RPMI7951 (cell line): ENCODE data around the gene MUC20. TPM values are rescaled to one million over a fixed set of nuclear protein-coding genes. Genes with fewer than 3 reads are reported as not detected.
"Not testable (repeated sequence)": the region's sequence is repeated elsewhere in the genome, so short reads cannot be mapped to it uniquely, and the experiment has no call there.

ENCODE experiments used
- DNase-seq: peaks from one replicate; pipeline ENCODE4 v3.0.0-alpha.2; 2012; ENCODE audit warnings: low read depth
- total RNA-seq: library from RNA; depleted of rRNA; stranded (reverse); fragments of >200 nt; shearing (Covaris generic); gene quantifications from 2 replicates; pipeline ENCODE4 v1.2.3, GENCODE V29; 2014

MUC20 gene
- total RNA-seq, 1 experiment from 2014 or later: not detected

DNA sequence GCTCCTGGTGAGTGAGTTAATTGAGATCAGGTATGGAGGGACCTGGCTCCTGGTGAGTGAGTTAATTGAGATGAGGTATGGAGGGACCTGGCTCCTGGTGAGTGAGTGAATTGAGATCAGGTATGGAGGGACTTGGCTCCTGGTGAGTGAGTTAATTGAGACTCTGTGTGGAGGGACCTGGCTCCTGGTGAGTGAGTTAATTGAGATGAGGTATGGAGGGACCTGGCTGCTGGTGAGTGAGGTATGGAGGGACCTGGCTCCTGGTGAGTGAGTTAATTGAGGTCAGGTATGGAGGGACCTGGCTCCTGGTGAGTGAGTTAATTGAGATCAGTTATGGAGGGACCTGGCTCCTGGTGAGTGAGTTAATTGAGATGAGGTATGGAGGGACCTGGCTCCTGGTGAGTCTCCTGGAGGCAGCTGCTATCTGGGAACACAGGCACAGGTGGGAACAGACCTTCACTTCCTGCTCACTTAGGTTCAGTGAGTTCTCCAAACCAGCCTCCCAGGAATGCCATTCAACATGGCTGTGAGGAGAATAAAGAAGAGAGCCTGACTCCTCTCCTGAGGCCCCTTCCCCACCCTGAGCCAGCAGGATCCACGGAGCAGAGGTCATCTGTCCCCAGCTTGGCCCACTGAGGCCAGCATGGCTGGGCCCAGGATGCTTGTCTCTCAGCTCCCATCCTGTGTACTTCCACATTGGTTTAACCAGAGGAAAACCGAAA, 9.5 kb upstream of the MUC20 start:
- DNase-seq: not testable (repeated sequence)

DNA sequence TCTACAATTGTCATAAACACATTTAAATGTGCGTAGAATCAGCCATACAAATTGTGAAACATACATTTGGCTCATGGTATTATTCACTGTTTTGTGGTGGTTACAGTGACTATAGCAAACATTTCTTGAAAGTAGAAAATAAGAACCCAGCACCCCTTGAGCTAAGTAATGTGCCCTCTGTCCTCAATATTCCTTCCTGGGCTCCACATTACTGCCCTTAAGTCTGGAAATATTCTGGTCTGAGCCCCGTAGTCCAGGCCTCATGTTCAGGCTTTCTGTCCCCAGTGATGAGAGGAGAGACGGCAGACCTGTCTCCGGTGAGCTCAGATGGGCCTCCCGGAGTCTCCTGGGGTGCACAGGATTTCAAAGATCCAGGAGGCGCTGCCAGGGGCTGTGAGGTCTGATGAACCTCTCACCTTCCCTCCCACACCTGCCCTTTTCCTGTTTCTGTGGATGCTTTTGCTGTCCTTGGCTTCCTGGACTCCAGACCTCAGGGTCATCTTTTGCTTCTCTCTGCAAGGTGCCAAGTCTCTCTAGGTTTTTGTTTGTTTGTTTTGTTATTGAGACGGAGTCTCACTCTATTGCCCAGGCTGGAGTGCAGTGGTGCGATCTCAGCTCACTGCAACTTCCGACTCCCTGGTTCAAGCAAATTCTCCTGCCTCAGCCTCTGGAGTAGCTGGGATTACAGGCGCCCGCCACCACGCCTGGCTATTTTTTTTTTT, 8.8 kb upstream of the MUC20 start:
- DNase-seq: no peak

DNA sequence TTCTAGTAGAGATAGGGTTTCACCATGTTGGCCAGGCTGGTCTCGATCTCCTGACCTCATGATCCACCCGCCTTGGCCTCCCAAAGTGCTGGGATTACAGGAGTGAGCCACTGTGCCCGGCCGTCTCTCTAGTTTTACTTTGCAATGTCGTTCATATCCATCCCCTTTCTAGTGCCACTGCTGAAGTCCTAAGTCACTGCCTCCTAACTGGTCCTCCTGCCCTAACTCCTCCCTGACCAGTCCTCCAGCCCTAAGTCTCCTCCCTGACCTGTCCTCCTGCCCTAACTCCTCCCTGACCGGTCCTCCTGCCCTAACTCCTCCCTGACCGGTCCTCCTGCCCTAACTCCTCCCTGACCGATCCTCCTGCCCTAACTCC, 8.3 kb upstream of the MUC20 start:
- not testable (repeated sequence) for DNase-seq

- DNase-seq: not testable (repeated sequence)
These were observed 7.6 kb upstream of the MUC20 start for GRCh38 chr3:195713150-195713549.

GRCh38 chr3:195714380-195715011, 6.3 kb upstream of the MUC20 start:
- no peak for DNase-seq

GRCh38 chr3:195715134-195715533, 5.6 kb upstream of the MUC20 start:
- no peak for DNase-seq

DNA sequence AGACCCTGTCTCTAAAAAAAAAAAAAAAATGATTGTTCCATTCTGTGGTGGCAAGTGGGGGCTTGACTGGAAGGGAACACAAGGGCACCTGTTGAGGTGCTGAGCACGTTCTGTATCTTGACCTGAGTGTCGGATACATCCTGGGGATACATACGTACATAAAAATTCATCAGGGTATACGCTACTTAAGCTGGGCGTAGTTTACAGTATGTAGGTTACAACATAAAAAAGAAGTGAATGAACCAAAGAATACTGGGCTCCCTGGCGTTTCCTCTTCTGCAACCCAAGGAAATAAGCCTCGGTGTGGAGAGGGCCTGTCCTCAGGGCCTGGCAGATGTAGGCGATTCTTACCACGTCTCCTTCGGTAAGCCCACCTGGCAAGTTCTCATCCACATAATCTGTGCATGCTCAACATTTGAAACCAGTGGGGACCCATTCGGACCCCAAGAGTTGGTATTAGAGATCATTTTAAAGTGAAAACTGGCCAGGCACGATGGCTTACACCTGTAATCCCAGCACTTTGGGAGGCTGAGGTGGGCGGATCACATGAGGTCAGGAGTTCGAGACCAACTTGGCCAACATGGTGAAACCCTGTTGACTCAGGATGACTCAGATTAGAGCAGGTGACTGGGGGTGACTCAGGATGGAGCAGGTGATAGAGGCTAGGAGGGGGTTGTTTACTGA, 5.1 kb upstream of the MUC20 start:
- DNase-seq: no peak

- no peak for DNase-seq
These were observed 3.4 kb upstream of the MUC20 start for GRCh38 chr3:195717416-195717815.

- no peak for DNase-seq
These were observed 2.8 kb upstream of the MUC20 start for GRCh38 chr3:195717852-195718476.

DNA sequence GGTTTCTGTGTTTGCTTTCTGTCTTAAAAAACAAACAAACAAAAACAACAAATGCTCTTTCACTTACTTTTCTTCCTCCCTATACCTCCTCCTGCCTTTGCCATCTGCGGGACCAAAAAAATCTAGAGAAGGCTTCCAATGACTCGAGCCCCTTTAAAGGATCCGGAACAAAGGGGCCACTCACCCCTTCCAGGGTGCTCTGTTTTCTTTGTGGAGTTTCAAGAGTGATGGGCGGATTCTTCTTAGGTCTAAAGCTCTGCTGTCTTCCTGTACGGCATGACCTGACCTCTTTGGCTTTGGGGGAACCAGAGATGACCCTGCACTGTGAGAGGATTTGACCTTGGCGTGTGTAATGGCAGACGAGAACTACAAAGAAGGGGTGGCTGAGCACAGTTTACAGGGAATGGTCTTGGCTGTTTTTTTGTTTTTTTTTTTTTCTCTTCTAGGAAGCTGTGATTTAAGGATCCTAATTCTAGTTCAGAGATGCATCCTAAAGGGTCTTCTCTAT, 2.2 kb upstream of the MUC20 start:
- no peak for DNase-seq

DNA sequence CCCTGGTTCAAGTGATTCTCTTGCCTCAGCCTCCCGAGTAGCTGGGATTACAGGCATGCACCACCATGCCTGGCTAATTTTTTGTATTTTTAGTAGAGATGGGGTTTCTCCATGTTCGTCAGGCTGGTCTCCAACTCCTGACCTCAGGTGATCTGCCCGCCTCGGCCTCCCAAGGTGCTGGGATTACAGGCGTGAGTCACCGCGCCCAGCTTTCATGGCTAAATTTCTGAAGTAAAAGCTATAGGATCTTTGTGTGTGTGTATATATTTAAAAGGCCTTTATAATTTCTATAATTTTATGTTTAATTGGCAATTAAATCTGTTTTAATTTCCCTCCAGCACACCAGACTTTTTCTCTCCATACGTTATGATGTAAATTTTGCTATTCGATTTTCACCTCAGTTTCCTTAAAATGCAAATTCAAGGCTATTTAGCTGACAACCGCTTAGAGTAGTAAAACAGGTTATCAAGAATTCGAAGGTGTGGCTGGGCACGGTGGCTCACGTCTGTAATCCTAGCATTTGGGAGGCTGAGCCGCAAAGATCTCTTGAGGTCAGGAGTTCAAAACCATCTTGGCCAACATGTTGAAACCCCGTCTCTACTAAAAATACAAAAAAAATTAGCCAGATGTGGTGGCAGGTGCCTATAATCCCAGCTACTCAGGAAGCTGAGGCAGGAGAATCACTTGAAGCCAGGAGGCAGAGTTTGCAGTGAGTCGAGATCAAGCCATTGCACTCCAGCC, 1.1 kb upstream of the MUC20 start:
- DNase-seq: not testable (repeated sequence)

DNA sequence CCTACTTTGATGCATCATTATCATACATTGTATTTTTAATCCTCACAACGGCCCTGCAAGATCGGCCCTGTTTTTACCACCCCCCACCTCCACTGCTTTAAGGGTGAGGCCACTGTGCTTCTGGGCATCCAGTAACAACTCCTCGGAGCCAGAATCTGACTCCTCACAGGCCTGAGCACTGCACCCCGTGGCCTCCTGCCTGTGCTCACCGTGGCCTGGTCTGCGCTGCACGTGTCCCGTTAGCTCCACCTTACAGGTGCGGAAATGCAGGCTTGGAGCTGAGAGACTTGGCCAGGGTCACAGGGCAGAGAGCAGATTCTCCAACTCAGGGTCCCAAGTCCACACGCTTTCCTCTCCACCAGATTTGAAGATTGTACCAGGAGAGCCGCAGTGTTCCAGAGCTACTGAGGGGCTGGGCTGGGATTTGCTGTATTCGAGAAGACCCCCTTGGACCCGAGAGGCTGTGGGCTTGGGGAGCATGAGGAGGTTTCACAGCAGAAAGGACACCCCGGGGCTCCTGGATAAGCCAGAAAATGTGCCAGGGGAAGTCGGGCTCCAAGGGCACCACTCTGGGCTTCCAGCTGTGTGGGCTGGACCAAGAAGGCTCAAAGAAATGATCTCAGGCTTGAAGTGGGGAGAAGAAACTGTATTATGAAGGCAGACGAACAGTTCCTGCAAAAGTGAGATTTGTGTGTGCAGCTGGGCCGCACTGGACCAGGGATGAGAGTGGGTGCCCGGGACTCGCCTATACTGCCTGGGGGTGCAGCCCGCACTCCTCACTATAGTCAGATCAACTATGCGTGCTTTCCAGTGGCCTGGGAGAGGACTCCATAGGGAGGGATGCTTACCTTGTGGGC, 1.6 kb downstream of the MUC20 start:
- DNase-seq: not testable (repeated sequence)

- not testable (repeated sequence) for DNase-seq
These were observed 2.2 kb downstream of the MUC20 start for GRCh38 chr3:195722996-195723345.

DNA sequence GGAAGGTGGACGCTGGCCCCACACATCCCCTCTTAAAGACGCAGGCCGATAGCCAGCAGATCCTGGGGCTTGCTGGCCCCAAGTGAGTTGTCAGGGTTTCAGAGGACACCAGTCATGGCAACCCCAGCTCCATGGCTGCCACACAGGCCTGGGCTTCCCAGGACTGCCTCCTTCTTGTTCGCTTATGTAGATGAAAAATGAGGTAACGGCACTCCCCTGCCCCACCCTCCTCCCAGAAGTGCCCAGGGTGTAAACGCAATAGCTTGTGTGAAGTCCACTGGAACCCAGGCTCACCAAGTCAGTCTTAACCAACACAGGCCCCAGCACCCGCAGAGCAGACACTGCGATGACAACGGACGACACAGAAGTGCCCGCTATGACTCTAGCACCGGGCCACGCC, 3.6 kb downstream of the MUC20 start:
- DNase-seq: not testable (repeated sequence)

DNA sequence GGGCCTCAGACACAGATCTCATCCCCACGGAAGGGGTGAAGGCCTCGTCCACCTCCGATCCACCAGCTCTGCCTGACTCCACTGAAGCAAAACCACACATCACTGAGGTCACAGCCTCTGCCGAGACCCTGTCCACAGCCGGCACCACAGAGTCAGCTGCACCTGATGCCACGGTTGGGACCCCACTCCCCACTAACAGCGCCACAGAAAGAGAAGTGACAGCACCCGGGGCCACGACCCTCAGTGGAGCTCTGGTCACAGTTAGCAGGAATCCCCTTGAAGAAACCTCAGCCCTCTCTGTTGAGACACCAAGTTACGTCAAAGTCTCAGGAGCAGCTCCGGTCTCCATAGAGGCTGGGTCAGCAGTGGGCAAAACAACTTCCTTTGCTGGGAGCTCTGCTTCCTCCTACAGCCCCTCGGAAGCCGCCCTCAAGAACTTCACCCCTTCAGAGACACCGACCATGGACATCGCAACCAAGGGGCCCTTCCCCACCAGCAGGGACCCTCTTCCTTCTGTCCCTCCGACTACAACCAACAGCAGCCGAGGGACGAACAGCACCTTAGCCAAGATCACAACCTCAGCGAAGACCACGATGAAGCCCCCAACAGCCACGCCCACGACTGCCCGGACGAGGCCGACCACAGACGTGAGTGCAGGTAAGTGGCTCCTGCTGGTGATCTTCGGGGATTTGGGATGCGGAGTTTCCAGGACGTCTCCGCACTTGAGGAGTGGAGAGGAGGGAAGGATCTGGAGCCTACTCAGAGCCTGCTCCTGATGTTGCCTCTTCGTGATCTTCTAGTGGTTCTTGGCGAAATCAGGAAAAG, 5.3 kb downstream of the MUC20 start:
- DNase-seq: not testable (repeated sequence)

DNA sequence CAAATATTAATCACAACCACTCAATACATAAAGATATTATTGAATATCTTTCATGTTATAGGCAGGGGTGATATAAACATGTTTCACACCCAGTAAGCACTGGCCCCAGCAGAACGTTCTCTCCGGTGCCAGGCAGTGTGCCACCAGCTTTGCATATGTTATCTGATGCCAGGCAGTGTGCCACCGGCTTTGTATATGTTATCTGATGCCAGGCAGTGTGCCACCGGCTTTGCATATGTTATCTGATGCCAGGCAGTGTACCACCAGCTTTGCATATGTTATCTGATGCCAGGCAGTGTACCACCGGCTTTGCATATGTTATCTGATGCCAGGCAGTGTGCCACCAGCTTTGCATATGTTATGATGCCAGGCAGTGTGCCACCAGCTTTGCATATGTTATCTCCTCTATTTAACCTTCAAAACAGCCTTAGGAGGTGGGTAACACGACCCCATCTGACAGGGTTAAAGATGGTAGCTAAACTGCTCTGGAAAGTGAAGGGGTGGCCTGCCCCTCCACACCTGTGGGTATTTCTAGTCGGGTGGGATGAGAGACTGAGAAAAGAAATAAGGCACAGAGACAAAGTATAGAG, 6.9 kb downstream of the MUC20 start:
- no peak for DNase-seq

DNA sequence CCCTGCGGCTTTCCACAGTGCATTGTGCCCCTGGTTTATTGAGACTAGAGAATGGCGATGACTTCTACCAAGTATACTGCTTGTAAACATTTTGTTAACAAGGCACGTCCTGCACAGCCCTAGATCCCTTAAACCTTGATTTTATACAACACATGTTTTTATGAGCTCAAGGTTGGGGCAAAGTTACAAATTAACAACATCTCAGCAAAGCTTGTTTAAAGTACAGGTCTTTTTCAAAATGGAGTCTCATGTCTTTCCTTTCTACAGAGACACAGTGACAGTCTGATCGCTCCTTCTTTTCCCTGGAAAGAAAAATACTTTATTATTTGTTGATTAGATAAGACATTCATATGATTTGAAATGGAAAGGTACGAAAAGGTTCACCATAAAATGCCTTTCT, 8.0 kb downstream of the MUC20 start:
- not testable (repeated sequence) for DNase-seq

- DNase-seq: no peak
These were observed 8.9 kb downstream of the MUC20 start for GRCh38 chr3:195729476-195730251.
